Esophagus (tissue), 2 donors: ENCODE measurements around the gene GRAPL. TPM values are rescaled to one million over a fixed set of nuclear protein-coding genes. Genes with fewer than 3 reads are reported as not detected.
"Not testable (repeated sequence)": the region's sequence is repeated elsewhere in the genome, so short reads cannot be mapped to it uniquely, and the experiment has no call there.

Experiments
- H3K27ac ChIP-seq, 2 donors: one replicate each; pipeline ENCODE4 v1.5.1; 2013; ENCODE audit warnings: low read depth in 2 of 2, mild to moderate bottlenecking in 2 of 2, inconsistent platforms in 1 of 2, low read length in 1 of 2, moderate library complexity in 1 of 2
- H3K27me3 ChIP-seq, 2 donors: one replicate each; pipeline ENCODE4 v1.6.1; 2013; ENCODE audit warnings: low read length in 2 of 2, control low read depth in 1 of 2, mild to moderate bottlenecking in 1 of 2; ENCODE audit not compliant: insufficient read depth in 2 of 2, control insufficient read depth in 1 of 2
- H3K36me3 ChIP-seq, 2 donors: one replicate each; pipeline ENCODE4 v1.6.1; 2013; ENCODE audit warnings: low read length in 1 of 2; ENCODE audit not compliant: control insufficient read depth in 2 of 2, insufficient read depth in 2 of 2
- H3K4me1 ChIP-seq, 2 donors: one replicate each; pipeline ENCODE4 v1.6.1; 2013; ENCODE audit warnings: low read length in 1 of 2; ENCODE audit not compliant: control insufficient read depth in 2 of 2, insufficient read depth in 2 of 2
- H3K4me3 ChIP-seq, 2 donors: one replicate each; pipeline ENCODE4 v1.5.1; 2013; ENCODE audit warnings: low read length in 2 of 2, mild to moderate bottlenecking in 2 of 2, low read depth in 1 of 2, moderate library complexity in 1 of 2
- H3K9me3 ChIP-seq, 2 donors: one replicate each; pipeline ENCODE4 v1.6.1; 2013; ENCODE audit warnings: mild to moderate bottlenecking in 2 of 2, low read depth in 1 of 2, low read length in 1 of 2, moderate library complexity in 1 of 2; ENCODE audit not compliant: control insufficient read depth in 2 of 2, insufficient read depth in 1 of 2
- WGBS, 2 donors: extraction: QIAGEN DNeasy Blood & Tissue Kit; methylation state at CpG; one replicate each; pipeline ENCODE4 v1.1.7; 2013; 5-methylcytosine and 5-hydroxymethylcytosine counted together
- polyA plus RNA-seq, 2 donors: library from polyadenylated mRNA; stranded (reverse); fragments of 200-250 nt; gene quantifications; one replicate each; pipeline ENCODE4 v1.2.3, GENCODE V29; 2013
- donor health status: healthy with polysubstance abuse.
- donor health status: Bipolar disorder and iron deficiency.

Gene GRAPL
- polyA plus RNA-seq: 1 to 10 TPM in 1 of 2 donors, under 1 TPM in 1; 0.38 to 1.5 TPM

DNA sequence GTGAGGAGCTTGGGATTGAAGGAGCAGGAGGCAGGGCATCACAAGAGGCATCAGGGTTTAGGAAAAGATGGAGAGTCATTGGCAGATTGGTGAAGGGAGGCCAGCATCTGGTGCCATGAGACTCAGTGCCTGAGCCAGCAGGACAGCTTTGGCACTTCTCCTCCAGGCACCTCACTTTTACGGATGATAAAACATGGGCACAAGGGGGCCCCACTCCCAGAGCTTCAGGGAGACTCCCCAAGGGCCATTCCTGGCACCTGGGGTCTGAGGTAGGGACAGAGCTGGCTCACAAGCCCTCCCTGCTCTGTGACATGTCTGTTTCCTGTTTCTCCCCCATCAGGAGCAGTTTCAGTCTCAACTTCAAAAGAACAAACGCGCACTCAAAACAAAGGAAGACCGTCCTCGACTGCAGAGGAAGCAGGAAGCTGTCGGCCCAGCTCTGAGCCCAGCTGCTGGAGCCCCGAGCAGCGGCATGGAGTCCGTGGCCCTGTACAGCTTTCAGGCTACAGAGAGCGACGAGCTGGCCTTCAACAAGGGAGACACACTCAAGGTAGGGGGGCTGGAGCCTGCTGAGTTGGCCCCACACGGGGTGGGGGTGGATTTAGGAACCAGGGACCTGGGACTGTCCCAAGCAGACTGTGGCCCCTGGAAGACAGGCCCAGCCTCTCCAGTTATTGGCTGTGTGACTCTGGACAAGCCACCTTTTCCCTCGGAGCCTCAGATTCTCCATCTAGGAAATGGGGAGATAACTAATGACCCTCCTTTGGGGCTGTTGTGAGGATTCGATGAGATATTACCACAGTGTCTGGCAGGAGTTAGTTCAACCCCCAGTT, at the start of gene GRAPL:
TSS of gene GRAPL (plus strand) at position 442 of the 833 bp plus-strand sequence. CDS start at position 473, 31 bp downstream.
- not testable (repeated sequence) for H3K27ac ChIP-seq, H3K27me3 ChIP-seq, H3K4me1 ChIP-seq, H3K36me3 ChIP-seq, H3K4me3 ChIP-seq, H3K9me3 ChIP-seq
- no CpG with 5 or more reads among the region's 14 CpGs for WGBS, 2 donors

DNA sequence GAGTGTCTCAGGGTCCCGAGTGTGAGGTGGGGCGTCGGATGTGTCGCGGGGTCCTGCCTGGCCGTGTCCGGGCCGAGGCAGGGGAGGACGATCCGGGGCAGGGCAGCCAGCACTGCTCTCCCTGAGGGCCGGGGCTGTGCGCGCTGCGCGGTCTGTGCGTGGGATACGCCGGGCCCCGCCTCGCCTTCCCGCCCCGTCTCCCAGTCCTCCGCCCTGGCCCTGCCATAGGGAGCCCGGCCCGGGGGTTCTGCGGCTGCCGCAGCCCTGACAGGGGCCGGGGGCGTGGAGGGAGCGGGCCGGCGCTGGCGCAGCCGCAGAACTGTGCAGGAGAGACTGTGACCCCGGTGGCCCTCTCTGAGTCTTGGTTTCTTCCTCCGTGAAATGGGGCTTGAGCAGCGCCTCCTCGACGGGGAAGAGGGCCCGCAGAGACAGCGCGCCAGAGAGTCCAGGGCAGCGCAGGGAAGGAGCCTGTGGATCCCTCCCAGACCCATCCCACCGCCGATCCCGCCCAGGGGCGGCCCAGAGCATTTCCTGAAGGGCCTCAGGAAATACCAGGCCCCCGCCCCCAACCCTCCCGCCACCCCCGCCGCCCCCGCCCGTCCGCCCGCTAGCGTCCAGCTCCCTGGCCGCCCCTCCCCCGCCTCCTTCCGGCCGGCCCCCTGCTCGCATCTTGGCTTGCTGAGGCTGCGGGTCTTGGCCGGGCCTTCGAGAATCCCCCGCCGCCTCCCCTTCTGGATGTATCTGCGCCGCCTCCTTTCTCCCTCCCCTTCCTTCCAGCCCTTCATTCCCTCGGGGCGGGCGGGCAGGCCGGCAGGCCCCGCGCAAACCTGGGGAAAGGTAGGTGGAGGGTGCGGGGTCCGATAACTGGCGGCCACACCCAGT, 38.3 kb upstream of the GRAPL start:
- H3K27me3 ChIP-seq, H3K9me3 ChIP-seq, H3K4me3 ChIP-seq, H3K4me1 ChIP-seq, H3K36me3 ChIP-seq: not testable (repeated sequence)
- 1% methylated on average over 12 of the region's 77 CpGs; no CpG with 5 or more reads in 1 of the 2 donors for WGBS, 2 donors
- H3K27ac ChIP-seq: peak overlapping the region in 1 of 2 donors; percentile 31

DNA sequence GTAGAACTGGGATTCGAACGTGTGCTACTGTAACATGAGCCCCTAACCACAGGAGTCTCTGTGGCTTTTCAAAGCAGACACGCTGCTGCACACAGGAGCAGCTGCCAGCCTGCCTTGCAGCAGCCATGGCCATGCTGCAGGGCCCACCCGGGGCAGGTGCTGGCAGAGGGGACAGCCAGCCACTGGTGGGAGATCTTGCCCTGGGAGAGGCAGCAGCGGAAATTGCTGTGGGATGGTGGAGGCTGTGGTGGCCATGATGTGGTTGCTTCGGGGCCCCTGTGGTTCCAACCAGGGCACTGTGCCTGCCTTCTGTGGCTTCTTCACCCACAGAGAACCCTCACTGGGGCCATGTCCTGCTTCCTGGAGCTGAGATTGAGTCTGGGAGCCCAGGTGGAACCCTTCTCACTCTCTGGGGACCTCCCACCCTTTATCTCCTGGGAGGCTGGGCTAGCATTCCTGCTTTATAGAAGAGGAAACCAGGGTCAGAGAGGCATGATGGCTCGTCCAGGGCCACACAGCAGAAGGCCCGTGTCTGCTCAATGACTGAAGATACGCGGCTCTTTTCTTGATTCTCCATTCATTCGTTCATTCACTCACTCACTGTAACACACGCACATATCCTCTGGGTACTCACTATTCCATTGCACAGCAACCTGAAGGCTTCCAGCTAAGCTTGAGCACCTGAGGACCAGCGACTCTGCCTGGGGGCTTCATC, 37.2 kb upstream of the GRAPL start:
- WGBS, 2 donors: no CpG with 5 or more reads among the region's 13 CpGs

DNA sequence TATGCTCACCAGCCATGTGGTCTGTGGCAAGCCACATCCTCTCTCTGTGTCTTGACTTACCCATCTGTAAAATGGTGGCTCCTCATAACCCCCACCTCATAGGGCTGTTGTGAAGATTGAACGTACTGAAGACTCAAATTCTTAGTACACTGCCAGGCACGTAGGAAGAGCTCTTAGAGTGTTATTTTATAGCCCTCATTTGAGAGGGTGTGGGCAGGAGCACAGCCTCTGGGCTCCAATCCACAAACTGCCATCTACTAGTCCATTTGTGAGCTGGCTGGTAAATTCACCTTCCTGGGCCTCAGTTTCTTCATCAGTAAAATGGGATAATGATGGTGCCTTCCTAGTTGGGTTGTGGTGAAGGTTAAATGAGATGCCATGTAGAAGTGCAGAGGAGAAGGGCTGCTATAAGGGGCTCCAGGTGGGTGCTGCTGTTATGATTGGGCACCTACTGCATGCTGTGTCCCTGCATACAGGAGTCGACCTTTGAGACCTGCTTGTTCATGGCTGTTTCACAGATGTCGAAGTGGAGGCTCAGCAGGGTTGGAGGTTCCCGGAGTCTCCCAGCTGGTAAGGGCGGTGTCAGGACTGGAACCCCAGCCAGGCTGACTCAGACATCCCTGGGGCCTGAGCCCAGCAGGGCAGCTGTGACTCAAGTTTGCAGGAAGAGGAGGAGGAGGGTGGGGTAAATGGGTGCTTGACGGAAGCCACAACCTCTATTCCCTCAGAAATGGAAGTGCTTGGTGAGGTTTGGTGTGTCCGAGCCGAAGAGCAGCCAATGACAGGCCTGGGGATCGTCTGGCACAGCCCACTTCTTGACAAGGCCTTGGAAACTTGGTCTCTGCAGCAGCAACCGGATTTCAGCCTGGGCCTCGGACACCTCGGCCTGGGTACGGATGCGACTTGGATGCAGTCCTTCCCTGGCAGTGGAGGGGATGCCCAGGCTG, 34.4 kb upstream of the GRAPL start:
- whole genome bisulfite sequencing, 2 donors: 35 to 60% methylated on average over 7 to 12 of the region's 15 CpGs
- H3K27ac ChIP-seq: not testable (repeated sequence)

More for the DNA sequence above, 37.2 kb upstream of the GRAPL start:
- not testable (repeated sequence) for H3K27me3 ChIP-seq, H3K9me3 ChIP-seq, H3K27ac ChIP-seq, H3K4me1 ChIP-seq, H3K4me3 ChIP-seq, H3K36me3 ChIP-seq

DNA sequence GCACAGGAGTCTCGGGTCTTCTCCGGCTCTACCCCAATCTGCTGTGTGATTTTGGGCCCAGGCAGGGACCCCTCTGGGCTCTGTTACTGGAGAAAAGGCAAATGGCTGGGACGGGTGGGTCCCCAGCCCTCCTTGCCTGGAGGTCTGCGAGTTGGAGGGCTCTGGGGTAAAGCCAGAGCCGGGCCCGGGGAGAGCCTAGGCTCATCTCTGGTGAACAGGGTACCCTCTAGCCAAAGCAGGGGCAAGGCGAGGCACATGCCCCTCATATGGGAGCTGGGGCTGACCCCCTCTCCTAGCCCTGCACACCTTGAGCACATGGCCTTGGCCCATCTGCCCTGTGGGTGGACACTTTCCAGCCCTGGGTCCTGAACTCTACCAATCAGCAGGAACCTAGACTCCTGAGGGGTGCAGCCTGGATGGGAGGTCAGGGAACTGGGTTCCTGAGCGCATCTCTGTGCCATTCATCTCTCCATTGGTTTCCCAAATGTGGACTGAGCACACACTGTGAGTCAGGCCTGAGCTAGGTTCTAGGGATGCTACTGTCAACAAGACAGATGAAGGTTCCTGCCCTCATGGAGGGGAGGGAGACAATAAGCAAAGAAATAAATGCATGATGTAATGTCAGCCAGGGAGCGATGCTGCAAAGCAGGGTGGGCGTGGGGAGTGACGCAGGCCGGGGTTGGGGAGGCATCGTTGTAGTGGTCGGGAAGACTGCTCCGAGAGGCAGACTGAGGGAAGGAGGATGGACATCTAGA, 33.5 kb upstream of the GRAPL start:
- H3K36me3 ChIP-seq, H3K4me3 ChIP-seq, H3K27ac ChIP-seq, H3K9me3 ChIP-seq, H3K27me3 ChIP-seq, H3K4me1 ChIP-seq: not testable (repeated sequence)
- WGBS, 2 donors: 81% methylated on average over 5 to 7 of the region's 15 CpGs

More for the DNA sequence above, 34.4 kb upstream of the GRAPL start:
- H3K4me1 ChIP-seq, H3K9me3 ChIP-seq, H3K36me3 ChIP-seq, H3K27me3 ChIP-seq, H3K4me3 ChIP-seq: not testable (repeated sequence)

DNA sequence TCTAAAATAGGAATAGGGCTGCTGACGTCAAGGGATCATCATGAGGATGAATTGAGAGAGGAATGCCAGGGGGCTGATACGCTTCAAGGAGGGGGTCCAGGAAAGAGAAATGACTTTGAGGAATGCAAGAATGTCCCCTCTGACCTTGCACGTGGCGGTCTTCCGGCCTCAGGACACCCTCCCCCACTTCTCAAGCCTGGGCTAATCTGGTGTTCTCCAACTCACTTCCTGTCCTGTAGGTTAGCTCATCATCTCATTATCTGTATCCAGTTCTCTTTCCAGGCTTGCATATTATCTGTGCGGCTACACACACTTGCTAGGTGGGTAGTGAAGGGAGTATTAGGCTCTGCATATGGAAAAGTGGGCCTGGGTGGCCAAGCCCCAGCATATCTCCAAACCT, 18.9 kb upstream of the GRAPL start:
- H3K4me1 ChIP-seq, H3K4me3 ChIP-seq, H3K27ac ChIP-seq, H3K9me3 ChIP-seq, H3K27me3 ChIP-seq, H3K36me3 ChIP-seq: not testable (repeated sequence)
- 65 to 75% methylated on average over 3 of the region's 6 CpGs for WGBS, 2 donors

DNA sequence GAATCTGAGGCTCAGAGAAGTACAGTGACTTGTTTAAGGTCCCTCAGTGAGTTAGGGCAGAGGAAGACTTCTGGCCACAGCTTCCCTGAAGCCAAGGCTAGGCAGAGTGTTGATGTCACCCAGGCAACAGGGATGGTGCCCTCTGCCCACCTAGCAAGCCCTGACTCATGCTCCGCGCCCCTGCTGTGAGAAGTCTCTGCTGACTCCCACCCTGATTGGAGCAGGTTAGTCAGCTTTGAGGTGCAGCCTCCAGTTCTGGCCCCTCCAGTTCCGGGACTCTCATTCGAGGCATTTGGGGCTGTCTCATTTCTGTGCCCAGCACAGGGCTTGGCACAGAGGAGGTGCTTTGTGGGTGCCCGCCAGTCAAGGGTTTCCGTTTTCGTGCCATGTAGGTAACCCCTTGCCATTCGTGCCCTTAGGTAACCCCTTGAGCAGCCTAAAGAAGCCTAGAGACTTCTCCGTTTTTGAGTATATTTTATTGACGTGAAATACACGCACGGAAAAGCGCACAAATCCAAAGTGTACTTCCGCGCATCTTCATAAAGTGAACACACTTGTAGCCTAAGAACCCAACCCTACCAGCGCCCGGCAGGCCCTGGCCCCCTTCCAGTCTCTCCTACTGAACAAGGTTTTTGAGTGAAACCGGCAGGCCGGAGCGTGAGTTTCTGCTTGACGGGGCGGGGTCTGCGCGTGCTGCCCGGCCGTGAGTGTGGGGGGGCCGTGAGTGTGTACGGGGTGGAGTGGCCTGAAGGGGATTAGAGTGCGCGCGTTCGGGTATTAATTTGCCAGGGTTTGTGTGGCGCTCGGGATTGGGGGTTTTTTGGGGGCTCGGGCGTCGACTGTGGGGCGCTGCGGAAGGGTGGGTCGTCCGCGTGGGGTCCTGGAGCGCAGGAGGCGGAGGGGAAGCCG, 16.9 kb upstream of the GRAPL start:
- 0% methylated on average over 2 of the region's 45 CpGs; no CpG with 5 or more reads in 1 of the 2 donors for WGBS, 2 donors
- H3K9me3 ChIP-seq, H3K36me3 ChIP-seq, H3K4me1 ChIP-seq, H3K27me3 ChIP-seq: not testable (repeated sequence)
- H3K4me3 ChIP-seq: peak overlapping the region in 1 of 2 donors; percentile 35
- H3K27ac ChIP-seq: peak overlapping the region; percentile 55 to 73
